Esophagus squamous epithelium (tissue), 4 donors: Measurements from ENCODE around the gene VAV3.

ENCODE experiments used
- POLR2A ChIP-seq, 4 donors: fragments of 450-650 bp; IDR thresholded peaks; one replicate each; pipeline ENCODE4 v1.6.1; 2017; ENCODE audit warnings: antibody characterized with exemption in 4 of 4, mild to moderate bottlenecking in 4 of 4, moderate library complexity in 3 of 4
- TF ChIP-seq, protein P1 (sequence below), 6 experiments: fragments of 450-650 bp in 4 of 6; fragments of 200-600 bp in 2 of 6; sonication (generic) in 2 of 6; IDR thresholded peaks; one replicate each; pipeline ENCODE4 v1.5.1; 2016 to 2019; ENCODE audit warnings: antibody characterized with exemption in 6 of 6, mild to moderate bottlenecking in 4 of 6, moderate library complexity in 4 of 6

DNA sequence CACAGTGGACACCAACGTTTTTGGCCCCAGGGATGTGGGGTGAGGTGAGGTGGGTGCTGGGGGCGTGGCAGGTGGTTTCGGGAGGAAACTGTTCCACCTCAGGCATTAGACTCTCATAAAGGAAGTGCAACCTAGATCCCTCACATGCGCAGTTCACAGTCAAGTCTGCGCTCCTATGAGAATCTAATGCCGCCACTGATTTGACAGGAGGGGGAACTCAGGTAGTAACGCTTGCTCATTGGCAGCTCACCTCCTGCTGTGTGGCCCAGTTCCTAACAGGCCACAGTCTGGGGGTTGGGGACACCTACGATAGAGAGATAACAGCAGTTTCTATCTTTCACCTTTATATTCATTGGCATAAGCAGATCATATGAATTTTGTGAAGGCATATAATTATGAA is 347.1 kb downstream of the VAV3 start:
- TF ChIP-seq, protein P1, sequence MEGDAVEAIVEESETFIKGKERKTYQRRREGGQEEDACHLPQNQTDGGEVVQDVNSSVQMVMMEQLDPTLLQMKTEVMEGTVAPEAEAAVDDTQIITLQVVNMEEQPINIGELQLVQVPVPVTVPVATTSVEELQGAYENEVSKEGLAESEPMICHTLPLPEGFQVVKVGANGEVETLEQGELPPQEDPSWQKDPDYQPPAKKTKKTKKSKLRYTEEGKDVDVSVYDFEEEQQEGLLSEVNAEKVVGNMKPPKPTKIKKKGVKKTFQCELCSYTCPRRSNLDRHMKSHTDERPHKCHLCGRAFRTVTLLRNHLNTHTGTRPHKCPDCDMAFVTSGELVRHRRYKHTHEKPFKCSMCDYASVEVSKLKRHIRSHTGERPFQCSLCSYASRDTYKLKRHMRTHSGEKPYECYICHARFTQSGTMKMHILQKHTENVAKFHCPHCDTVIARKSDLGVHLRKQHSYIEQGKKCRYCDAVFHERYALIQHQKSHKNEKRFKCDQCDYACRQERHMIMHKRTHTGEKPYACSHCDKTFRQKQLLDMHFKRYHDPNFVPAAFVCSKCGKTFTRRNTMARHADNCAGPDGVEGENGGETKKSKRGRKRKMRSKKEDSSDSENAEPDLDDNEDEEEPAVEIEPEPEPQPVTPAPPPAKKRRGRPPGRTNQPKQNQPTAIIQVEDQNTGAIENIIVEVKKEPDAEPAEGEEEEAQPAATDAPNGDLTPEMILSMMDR (IDR thresholded peaks at IDR 0.05), result no peak
- no peak for TF ChIP-seq POLR2A (IDR thresholded peaks at IDR 0.05)
